ENCODE results near the gene TEX101.
"Not testable (repeated sequence)": the region's sequence is repeated elsewhere in the genome, so short reads cannot be mapped to it uniquely, and the experiment has no call there.

The TEX101 gene

GRCh38 chr19:43414554-43414953 is at the start of gene TEX101:
TSS of gene TEX101 (plus strand) at chr19:43414890. CDS start at chr19:43415920, 1,030 bp downstream.
- DNase-seq = no peak

GRCh38 chr19:43365677-43366076 is 49.0 kb upstream of the TEX101 start:
- not testable (repeated sequence) for DNase-seq

GRCh38 chr19:43367822-43368221 is 46.9 kb upstream of the TEX101 start:
- DNase-seq = no peak

- DNase-seq = not testable (repeated sequence)
Measured at GRCh38 chr19:43368897-43369296, 45.8 kb upstream of the TEX101 start.

- DNase-seq = no peak
Measured at GRCh38 chr19:43371909-43372308, 42.8 kb upstream of the TEX101 start.

- DNase-seq = no peak
Measured at GRCh38 chr19:43372462-43372861, 42.2 kb upstream of the TEX101 start.

- not testable (repeated sequence) for DNase-seq
Measured at GRCh38 chr19:43377624-43378023, 37.1 kb upstream of the TEX101 start.

- no peak for DNase-seq
Measured at GRCh38 chr19:43380008-43380407, 34.7 kb upstream of the TEX101 start.

- DNase-seq = no peak
Measured at GRCh38 chr19:43380771-43381386, 33.8 kb upstream of the TEX101 start.

GRCh38 chr19:43382586-43383216 is 32.0 kb upstream of the TEX101 start:
- not testable (repeated sequence) for DNase-seq

GRCh38 chr19:43383254-43383653 is 31.4 kb upstream of the TEX101 start:
- DNase-seq = not testable (repeated sequence)

GRCh38 chr19:43383759-43384158 is 30.9 kb upstream of the TEX101 start:
- not testable (repeated sequence) for DNase-seq

GRCh38 chr19:43390903-43391551 is 23.7 kb upstream of the TEX101 start:
- DNase-seq = not testable (repeated sequence)

GRCh38 chr19:43391552-43391935 is 23.1 kb upstream of the TEX101 start:
- DNase-seq = not testable (repeated sequence)

- DNase-seq = not testable (repeated sequence)
Measured at GRCh38 chr19:43393501-43393900, 21.2 kb upstream of the TEX101 start.

- no peak for DNase-seq
Measured at GRCh38 chr19:43395561-43395960, 19.1 kb upstream of the TEX101 start.

GRCh38 chr19:43406297-43406696 is 8.4 kb upstream of the TEX101 start:
- no peak for DNase-seq

GRCh38 chr19:43407416-43408005 is 7.2 kb upstream of the TEX101 start:
- no peak for DNase-seq

GRCh38 chr19:43408043-43408442 is 6.6 kb upstream of the TEX101 start:
- DNase-seq = no peak

- DNase-seq = no peak
Measured at GRCh38 chr19:43409415-43409814, 5.3 kb upstream of the TEX101 start.

GRCh38 chr19:43412441-43412840 is 2.2 kb upstream of the TEX101 start:
- DNase-seq = no peak

GRCh38 chr19:43416951-43417623 is 2.4 kb downstream of the TEX101 start:
- no peak for DNase-seq

- DNase-seq = no peak
Measured at GRCh38 chr19:43420954-43421353, 6.3 kb downstream of the TEX101 start.
